ENCODE results near the gene TTC4. TPM values are rescaled to one million over a fixed set of nuclear protein-coding genes. Genes with fewer than 3 reads are reported as not detected.

The TTC4 gene
- total RNA-seq, 4 donors from 2014 or later: 11.2 to 38.6 (median 14.3) TPM

GRCh38 chr1:54754486-54755285 is 39.0 kb downstream of the TTC4 start:
- no peaks in the 10 kb centered on the region for H3K9me3 ChIP-seq
- H3K4me1 ChIP-seq: no peaks in the 10 kb centered on the region
- peaks cover 0 to 44% of the 10 kb centered on the region in 2 donors for H3K36me3 ChIP-seq
- ATAC-seq: no peak
- no peak overlapping the region for H3K4me3 ChIP-seq
- WGBS, 2 donors (ENCODE audit: low coverage in 1 of 2): 60 to 80% methylated on average over 1 to 2 of the region's 25 CpGs
- no peaks in the 10 kb centered on the region for H3K27me3 ChIP-seq
- no peak overlapping the region for H3K27ac ChIP-seq
- TF ChIP-seq CTCF (IDR thresholded peaks at IDR 0.05) (no peak), POLR2A (IDR thresholded peaks at IDR 0.05) (no peak), EP300 (IDR thresholded peaks at IDR 0.05) (no peak), POLR2AphosphoS5 (IDR thresholded peaks at IDR 0.05) (no peak)

- no peak for TF ChIP-seq EP300 (IDR thresholded peaks at IDR 0.05)
- TF ChIP-seq POLR2AphosphoS5 (IDR thresholded peaks at IDR 0.05): no peak
- TF ChIP-seq CTCF (IDR thresholded peaks at IDR 0.05): no peak
- TF ChIP-seq POLR2A (IDR thresholded peaks at IDR 0.05): no peak
- Histone ChIP-seq H3K4me3 (no peak overlapping the region), H3K27ac (no peak overlapping the region), H3K36me3 (peaks cover 0 to 44% of the 10 kb centered on the region in 2 donors), H3K27me3 (no peaks in the 10 kb centered on the region), H3K9me3 (no peaks in the 10 kb centered on the region), H3K4me1 (peaks cover 0 to 2% (median 0%) of the 10 kb centered on the region in 3 donors)
- 93% methylated on average over 2 of the region's 9 CpGs; no CpG with 5 or more reads in 1 of the 2 donors for WGBS, 2 donors (ENCODE audit: low coverage in 1 of 2)
- no peak for ATAC-seq
These were observed 42.2 kb downstream of the TTC4 start for GRCh38 chr1:54757833-54758232.

GRCh38 chr1:54758678-54759348 is 43.2 kb downstream of the TTC4 start:
- 78 to 81% methylated on average over 2 of the region's 20 CpGs for WGBS, 2 donors (ENCODE audit: low coverage in 1 of 2)

DNA sequence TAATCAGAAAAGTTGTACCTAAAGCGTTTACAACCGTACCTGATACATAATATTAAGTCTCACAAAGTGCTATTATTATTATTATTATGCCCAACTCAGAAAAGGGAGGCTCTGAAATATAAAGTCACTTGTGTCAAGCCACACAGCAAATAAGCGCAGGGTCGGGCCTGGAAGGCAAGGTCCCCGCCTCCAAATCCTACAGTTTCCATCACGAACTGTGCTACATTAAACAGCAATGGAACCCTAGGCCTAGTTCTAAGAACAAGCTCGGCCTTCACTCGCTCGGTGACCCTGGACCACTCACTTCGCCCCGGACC is 48.1 kb downstream of the TTC4 start:
- 0% methylated on average over 3 to 5 of the region's 11 CpGs for WGBS, 2 donors (ENCODE audit: low coverage in 1 of 2)
- no peak for ATAC-seq
- TF ChIP-seq POLR2AphosphoS5 (IDR thresholded peaks at IDR 0.05): no peak
- no peak for TF ChIP-seq POLR2A (IDR thresholded peaks at IDR 0.05)
- TF ChIP-seq EP300 (IDR thresholded peaks at IDR 0.05): no peak
- TF ChIP-seq CTCF (IDR thresholded peaks at IDR 0.05): no peak
- Histone ChIP-seq H3K36me3 (peaks cover 0 to 8% of the 10 kb centered on the region in 2 donors), H3K9me3 (no peaks in the 10 kb centered on the region), H3K27ac (peak overlapping the region; percentile 35 to 86 (median 77)), H3K4me3 (peak overlapping the region; percentile 79 to 82), H3K4me1 (peaks cover 0 to 22% (median 12%) of the 10 kb centered on the region in 3 donors), H3K27me3 (no peaks in the 10 kb centered on the region)

More at GRCh38 chr1:54758678-54759348, 43.2 kb downstream of the TTC4 start:
- Histone ChIP-seq H3K4me1 (peaks cover 0 to 12% (median 7%) of the 10 kb centered on the region in 3 donors), H3K27ac (no peak overlapping the region), H3K36me3 (peaks cover 0 to 44% of the 10 kb centered on the region in 2 donors), H3K4me3 (no peak overlapping the region), H3K9me3 (no peaks in the 10 kb centered on the region), H3K27me3 (no peaks in the 10 kb centered on the region)
- ATAC-seq: no peak
- TF ChIP-seq EP300 (IDR thresholded peaks at IDR 0.05): no peak
- TF ChIP-seq POLR2A (IDR thresholded peaks at IDR 0.05): no peak
- TF ChIP-seq CTCF (IDR thresholded peaks at IDR 0.05): no peak
- no peak for TF ChIP-seq POLR2AphosphoS5 (IDR thresholded peaks at IDR 0.05)
